GM12873 (cell line): Measurements from ENCODE around the gene ILRUN.

ENCODE experiments used
- CTCF ChIP-seq: IDR thresholded peaks from 2 replicates; pipeline ENCODE4 v1.5.1; 2012; ENCODE audit warnings: low read depth, mild to moderate bottlenecking, moderate library complexity, low read length, control low read depth; ENCODE audit not compliant: insufficient read depth; ENCODE audit errors: missing control alignments

ILRUN gene

GRCh38 chr6:34657037-34657306, 39.6 kb downstream of the ILRUN start:
- no peak for TF ChIP-seq CTCF

- no peak for TF ChIP-seq CTCF
Observed at GRCh38 chr6:34656378-34657036, 40.1 kb downstream of the ILRUN start.

- TF ChIP-seq CTCF, result no peak
Observed at GRCh38 chr6:34654061-34654710, 42.4 kb downstream of the ILRUN start.

GRCh38 chr6:34652263-34652662, 44.3 kb downstream of the ILRUN start:
- no peak for TF ChIP-seq CTCF

GRCh38 chr6:34650823-34651222, 45.7 kb downstream of the ILRUN start:
- no peak for TF ChIP-seq CTCF

DNA sequence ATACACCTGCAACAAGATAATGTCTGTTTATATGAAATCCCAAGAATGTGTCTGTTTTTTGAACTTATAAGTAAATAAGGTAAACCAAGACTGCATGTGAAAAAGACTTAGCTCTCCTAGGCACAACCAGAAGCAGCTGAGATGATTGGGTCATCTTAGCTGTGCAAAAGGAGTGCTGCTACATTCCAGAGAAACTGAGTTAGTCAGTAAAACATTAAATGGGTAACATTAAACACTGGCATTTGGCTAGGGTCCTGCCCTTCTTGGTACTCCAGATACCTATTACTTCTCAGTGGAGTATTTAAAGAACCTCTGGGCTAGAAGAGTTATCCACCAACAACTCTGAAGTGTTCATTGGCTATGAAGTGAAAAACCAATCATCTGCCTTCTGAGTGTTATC, 47.8 kb downstream of the ILRUN start:
- TF ChIP-seq CTCF, result no peak
